Panc1 (cell line): Measurements from ENCODE around the gene JAZF1. TPM values are rescaled to one million over a fixed set of nuclear protein-coding genes. Genes with fewer than 3 reads are reported as not detected.
A peak's percentile ranks its signal among the peaks of the same experiment; 100 is the strongest.
"Not testable (repeated sequence)": the region's sequence is repeated elsewhere in the genome, so short reads cannot be mapped to it uniquely, and the experiment has no call there.

Experiments used
- ATAC-seq: fragments of 200-7000 bp; cut with Tn5 transposase; 2 replicates; pipeline ENCODE4 v1.9.1; 2020; ENCODE audit warnings: mild to moderate bottlenecking, moderate library complexity
- BruUV-seq: library from RNA; stranded (reverse); fragments of 400-500 nt; replicated peaks from 2 replicates; lab custom pipeline; 2021; lab: Mats Ljungman, UMichigan
- CTCF ChIA-PET: fragments of 300-600 bp; sonication (Branson Sonifier 250); formaldehyde crosslinking; loops from one replicate; lab custom pipeline; 2022; ENCODE audit warnings: antibody characterized with exemption; lab: Charles Lee
- POLR2A ChIA-PET: fragments of 300-600 bp; sonication (Branson Sonifier 250); formaldehyde crosslinking; loops from one replicate; lab custom pipeline; 2022; ENCODE audit warnings: antibody characterized with exemption; lab: Charles Lee
- DNase-seq: peaks from one replicate; pipeline ENCODE4 v3.0.0-alpha.2; 2010; ENCODE audit warnings: low read depth, low spot score
- H3K27ac ChIP-seq: 2 replicates; pipeline ENCODE4 v1.5.1; 2011; ENCODE audit warnings: mild to moderate bottlenecking, low read length, inconsistent platforms
- H3K27me3 ChIP-seq: fragments of 200-500 bp; sonication (Bioruptor generic); 2 replicates; pipeline ENCODE4 v1.6.0; 2014; ENCODE audit warnings: low read length, inconsistent platforms; ENCODE audit not compliant: control insufficient read depth, insufficient read depth
- H3K36me3 ChIP-seq: fragments of 200-500 bp; sonication (Bioruptor generic); 2 replicates; pipeline ENCODE4 v1.5.1; 2014; ENCODE audit warnings: inconsistent platforms, mild to moderate bottlenecking, low read length, moderate library complexity; ENCODE audit not compliant: control insufficient read depth, insufficient read depth
- H3K4me1 ChIP-seq: 2 replicates; pipeline ENCODE4 v1.5.1; 2011; ENCODE audit warnings: inconsistent platforms, mild to moderate bottlenecking, low read length, moderate library complexity; ENCODE audit not compliant: control insufficient read depth, insufficient read depth
- H3K4me3 ChIP-seq, 2 experiments: 2 replicates each; pipeline ENCODE4 v1.5.1; 2011 to 2012; ENCODE audit warnings: low read depth in 2 of 2, low read length in 2 of 2, mild to moderate bottlenecking in 2 of 2, inconsistent platforms in 1 of 2, moderate library complexity in 1 of 2
- H3K9me3 ChIP-seq: fragments of 200-500 bp; sonication (Bioruptor generic); 2 replicates; pipeline ENCODE4 v1.5.1; 2014; ENCODE audit warnings: low read depth, mild to moderate bottlenecking, inconsistent platforms, low read length, moderate library complexity; ENCODE audit not compliant: control insufficient read depth, insufficient read depth
- POLR2AphosphoS5 ChIP-seq: IDR thresholded peaks from 2 replicates; pipeline ENCODE4 v1.6.1; 2012; ENCODE audit warnings: mild to moderate bottlenecking, low read depth, low read length, moderate library complexity
- SIN3A ChIP-seq: IDR thresholded peaks from 2 replicates; pipeline ENCODE4 v1.6.1; 2012; ENCODE audit warnings: low read depth, mild to moderate bottlenecking, low read length, moderate library complexity, borderline replicate concordance; ENCODE audit not compliant: insufficient read depth
- TCF7L2 ChIP-seq: IDR thresholded peaks from 2 replicates; pipeline ENCODE4 v1.6.1; 2011; ENCODE audit warnings: mild to moderate bottlenecking, low read depth, low read length, inconsistent platforms
- in situ Hi-C: cut with HindIII; loops from 2 replicates; pipeline ENCODE4 v1.10.0; 2016; ENCODE audit warnings: low sequenced_read_pairs, low pct_unique_long_range_greater_than_20kb
- intact Hi-C: fragments of 100-400 bp; cut with micrococcal nuclease; formaldehyde crosslinking; loops from one replicate; pipeline ENCODE4 v1.10.0; 2022; ENCODE audit not compliant: unreplicated experiment
- total RNA-seq: library from RNA; stranded (reverse); gene quantifications from one replicate; pipeline ENCODE4 v1.2.1, GENCODE V29; 2021; ENCODE audit not compliant: unreplicated experiment
- TF ChIP-seq, protein P1 (sequence below): fragments of 450-650 bp; IDR thresholded peaks from 2 replicates; pipeline ENCODE4 v1.5.1; 2017; ENCODE audit warnings: mild to moderate bottlenecking
- TF ChIP-seq, protein P2 (sequence below), 2 experiments: IDR thresholded peaks; 2 replicates each; pipeline ENCODE4 v1.6.1; 2011 to 2012; ENCODE audit warnings: low read depth in 2 of 2, control low read depth in 1 of 2, low read length in 1 of 2, mild to moderate bottlenecking in 1 of 2, moderate library complexity in 1 of 2; ENCODE audit not compliant: insufficient read depth in 1 of 2

The JAZF1 gene
- total RNA-seq, 1 experiment from 2014 or later: 8.8 TPM

DNA sequence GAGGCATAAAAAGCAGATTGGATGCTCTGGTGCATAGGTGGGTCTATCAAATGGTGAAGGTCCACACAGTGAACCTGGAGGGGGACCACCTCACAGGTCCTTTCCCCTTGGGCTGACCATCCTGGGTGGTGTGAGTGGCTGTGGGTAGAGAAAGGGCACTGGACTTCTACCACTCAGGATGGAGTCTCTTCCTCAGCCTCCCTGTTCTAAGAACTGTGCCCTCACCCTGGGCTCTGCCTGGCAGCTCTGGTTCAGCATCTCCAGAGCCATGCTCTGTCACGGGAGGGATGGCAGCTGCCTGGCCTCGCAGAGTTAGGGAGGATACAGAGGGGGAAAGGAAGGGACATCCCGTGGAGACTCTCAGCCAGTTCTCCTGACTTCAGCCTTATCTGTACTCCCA lies 318.8 kb downstream of the JAZF1 start:
- DNase-seq (no peak), ATAC-seq (0 out of 2 replicates have a peak, but pooled peaks have one; percentile 49)
- H3K36me3 ChIP-seq: no peaks in the 10 kb centered on the region
- TF ChIP-seq, protein P1, sequence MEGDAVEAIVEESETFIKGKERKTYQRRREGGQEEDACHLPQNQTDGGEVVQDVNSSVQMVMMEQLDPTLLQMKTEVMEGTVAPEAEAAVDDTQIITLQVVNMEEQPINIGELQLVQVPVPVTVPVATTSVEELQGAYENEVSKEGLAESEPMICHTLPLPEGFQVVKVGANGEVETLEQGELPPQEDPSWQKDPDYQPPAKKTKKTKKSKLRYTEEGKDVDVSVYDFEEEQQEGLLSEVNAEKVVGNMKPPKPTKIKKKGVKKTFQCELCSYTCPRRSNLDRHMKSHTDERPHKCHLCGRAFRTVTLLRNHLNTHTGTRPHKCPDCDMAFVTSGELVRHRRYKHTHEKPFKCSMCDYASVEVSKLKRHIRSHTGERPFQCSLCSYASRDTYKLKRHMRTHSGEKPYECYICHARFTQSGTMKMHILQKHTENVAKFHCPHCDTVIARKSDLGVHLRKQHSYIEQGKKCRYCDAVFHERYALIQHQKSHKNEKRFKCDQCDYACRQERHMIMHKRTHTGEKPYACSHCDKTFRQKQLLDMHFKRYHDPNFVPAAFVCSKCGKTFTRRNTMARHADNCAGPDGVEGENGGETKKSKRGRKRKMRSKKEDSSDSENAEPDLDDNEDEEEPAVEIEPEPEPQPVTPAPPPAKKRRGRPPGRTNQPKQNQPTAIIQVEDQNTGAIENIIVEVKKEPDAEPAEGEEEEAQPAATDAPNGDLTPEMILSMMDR: no peak
- TF ChIP-seq SIN3A: no peak
- no peak for TF ChIP-seq POLR2AphosphoS5
- no peak for TF ChIP-seq TCF7L2
- TF ChIP-seq, protein P2, sequence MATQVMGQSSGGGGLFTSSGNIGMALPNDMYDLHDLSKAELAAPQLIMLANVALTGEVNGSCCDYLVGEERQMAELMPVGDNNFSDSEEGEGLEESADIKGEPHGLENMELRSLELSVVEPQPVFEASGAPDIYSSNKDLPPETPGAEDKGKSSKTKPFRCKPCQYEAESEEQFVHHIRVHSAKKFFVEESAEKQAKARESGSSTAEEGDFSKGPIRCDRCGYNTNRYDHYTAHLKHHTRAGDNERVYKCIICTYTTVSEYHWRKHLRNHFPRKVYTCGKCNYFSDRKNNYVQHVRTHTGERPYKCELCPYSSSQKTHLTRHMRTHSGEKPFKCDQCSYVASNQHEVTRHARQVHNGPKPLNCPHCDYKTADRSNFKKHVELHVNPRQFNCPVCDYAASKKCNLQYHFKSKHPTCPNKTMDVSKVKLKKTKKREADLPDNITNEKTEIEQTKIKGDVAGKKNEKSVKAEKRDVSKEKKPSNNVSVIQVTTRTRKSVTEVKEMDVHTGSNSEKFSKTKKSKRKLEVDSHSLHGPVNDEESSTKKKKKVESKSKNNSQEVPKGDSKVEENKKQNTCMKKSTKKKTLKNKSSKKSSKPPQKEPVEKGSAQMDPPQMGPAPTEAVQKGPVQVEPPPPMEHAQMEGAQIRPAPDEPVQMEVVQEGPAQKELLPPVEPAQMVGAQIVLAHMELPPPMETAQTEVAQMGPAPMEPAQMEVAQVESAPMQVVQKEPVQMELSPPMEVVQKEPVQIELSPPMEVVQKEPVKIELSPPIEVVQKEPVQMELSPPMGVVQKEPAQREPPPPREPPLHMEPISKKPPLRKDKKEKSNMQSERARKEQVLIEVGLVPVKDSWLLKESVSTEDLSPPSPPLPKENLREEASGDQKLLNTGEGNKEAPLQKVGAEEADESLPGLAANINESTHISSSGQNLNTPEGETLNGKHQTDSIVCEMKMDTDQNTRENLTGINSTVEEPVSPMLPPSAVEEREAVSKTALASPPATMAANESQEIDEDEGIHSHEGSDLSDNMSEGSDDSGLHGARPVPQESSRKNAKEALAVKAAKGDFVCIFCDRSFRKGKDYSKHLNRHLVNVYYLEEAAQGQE (IDR thresholded peaks at IDR 0.05; ENCODE audit: insufficient read depth in 1 of 2, low read depth in 2 of 2, low read length in 1 of 2): no peak
- CTCF ChIA-PET: interaction anchor here (0.7 kb wide), 1 partner anchor 59 kb away, joined by 3 read pairs; no protein-coding TSS in a partner anchor
- H3K4me3 ChIP-seq: no peak overlapping the region
- POLR2A ChIA-PET: no interaction called here
- in situ Hi-C loops: no loop called here
- no peaks in the 10 kb centered on the region for H3K4me1 ChIP-seq
- intact Hi-C loops: no loop called here
- no peak overlapping the region for H3K27ac ChIP-seq
- no peaks in the 10 kb centered on the region for H3K9me3 ChIP-seq
- BruUV-seq: no TSS peak
- no peaks in the 10 kb centered on the region for H3K27me3 ChIP-seq

DNA sequence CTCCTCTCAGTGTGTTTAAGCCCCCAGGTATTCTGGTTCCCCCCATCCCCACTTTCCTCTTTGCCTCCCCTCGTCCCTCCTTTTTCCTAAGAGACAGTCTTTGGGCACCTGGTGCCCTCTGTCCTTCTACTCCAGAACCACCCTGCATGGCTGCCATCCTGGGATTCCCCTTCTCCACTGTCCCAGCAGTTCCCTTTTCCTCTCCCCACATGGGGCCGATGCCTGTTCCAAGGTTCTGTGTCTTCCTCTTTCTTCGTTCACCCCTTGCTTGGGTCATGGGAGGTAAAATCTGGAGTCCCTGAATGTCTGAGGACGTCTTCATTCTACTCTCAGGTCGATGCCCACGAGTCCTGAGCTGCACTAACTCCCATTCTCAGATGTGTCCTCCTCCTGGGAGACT lies 319.8 kb downstream of the JAZF1 start:
- intact Hi-C loops: no loop called here
- no peak for DNase-seq
- TF ChIP-seq TCF7L2: no peak
- TF ChIP-seq, protein P2 (IDR thresholded peaks at IDR 0.05; ENCODE audit: insufficient read depth in 1 of 2, low read depth in 2 of 2, low read length in 1 of 2): no peak
- TF ChIP-seq, protein P1: no peak
- no peak for TF ChIP-seq SIN3A
- no peak for TF ChIP-seq POLR2AphosphoS5
- CTCF ChIA-PET: no interaction called here
- no peak for ATAC-seq
- no peaks in the 10 kb centered on the region for H3K36me3 ChIP-seq
- in situ Hi-C loops: no loop called here
- no peak overlapping the region for H3K4me3 ChIP-seq
- no peaks in the 10 kb centered on the region for H3K27me3 ChIP-seq
- POLR2A ChIA-PET: no interaction called here
- no peaks in the 10 kb centered on the region for H3K9me3 ChIP-seq
- H3K4me1 ChIP-seq: no peaks in the 10 kb centered on the region
- no peak overlapping the region for H3K27ac ChIP-seq
- no TSS peak for BruUV-seq

DNA sequence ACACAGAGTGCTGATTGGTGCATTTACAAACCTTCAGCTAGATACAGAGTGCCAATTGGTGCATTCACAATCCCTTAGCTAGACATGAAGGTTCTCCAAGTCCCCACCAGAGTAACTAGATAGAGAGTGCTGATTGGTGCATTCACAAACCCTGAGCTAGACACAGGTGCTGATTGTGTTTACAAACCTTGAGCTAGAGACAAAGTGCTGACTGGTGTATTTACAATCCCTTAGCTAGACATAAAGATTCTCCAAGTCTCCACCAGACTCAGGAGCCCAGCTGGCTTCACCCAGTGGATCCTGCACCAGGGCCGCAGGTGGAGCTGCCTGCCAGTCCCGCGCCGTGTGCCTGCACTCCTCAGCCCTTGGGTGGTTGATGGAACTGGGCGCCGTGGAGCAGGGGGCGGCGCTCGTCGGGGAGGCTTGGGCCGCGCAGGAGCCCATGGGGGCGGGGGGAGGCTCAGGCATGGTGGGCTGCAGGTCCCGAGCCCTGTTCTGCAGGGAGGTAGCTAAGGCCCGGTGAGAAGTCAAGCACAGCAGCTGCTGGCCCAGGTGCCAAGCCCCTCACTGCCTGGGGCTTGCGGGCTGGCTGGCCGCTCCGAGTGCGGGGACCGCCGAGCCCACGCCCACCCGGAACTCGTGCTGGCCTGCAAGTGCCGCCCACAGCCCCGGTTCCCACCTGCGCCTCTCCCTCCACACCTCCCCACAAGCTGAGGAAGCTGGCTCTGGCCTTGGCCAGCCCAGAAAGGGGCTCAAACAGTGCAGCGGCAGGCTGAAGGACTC lies 323.7 kb downstream of the JAZF1 start:
- H3K27me3 ChIP-seq, CTCF ChIA-PET, H3K27ac ChIP-seq, H3K9me3 ChIP-seq, ATAC-seq, in situ Hi-C loops, H3K36me3 ChIP-seq, H3K4me1 ChIP-seq, DNase-seq, H3K4me3 ChIP-seq, intact Hi-C loops, BruUV-seq, POLR2A ChIA-PET: not testable (repeated sequence)
